Measurements from ENCODE around the gene EYS.

DNA sequence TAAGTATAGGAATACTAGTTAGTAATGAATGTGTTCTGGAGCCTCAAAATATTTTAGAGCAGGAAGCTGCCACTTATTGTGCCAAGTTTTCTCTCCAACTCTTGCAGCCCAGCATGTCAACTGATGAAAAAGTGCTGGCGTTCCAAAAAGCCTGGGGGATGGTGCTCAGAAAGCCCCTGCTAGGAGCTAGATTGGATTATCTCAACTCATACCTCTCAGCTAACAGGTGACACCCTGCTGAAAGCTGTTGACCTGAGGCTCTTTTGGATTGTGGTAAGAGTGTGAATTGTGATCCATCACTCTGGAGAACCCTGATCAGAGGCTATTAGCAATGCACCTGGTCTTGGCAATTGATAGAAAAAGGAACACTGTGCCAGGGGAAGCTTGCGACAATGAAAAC is 580.4 kb downstream of the EYS start:
- no peak for TF ChIP-seq MAX (IDR thresholded peaks at IDR 0.05)
- TF ChIP-seq, protein P1, sequence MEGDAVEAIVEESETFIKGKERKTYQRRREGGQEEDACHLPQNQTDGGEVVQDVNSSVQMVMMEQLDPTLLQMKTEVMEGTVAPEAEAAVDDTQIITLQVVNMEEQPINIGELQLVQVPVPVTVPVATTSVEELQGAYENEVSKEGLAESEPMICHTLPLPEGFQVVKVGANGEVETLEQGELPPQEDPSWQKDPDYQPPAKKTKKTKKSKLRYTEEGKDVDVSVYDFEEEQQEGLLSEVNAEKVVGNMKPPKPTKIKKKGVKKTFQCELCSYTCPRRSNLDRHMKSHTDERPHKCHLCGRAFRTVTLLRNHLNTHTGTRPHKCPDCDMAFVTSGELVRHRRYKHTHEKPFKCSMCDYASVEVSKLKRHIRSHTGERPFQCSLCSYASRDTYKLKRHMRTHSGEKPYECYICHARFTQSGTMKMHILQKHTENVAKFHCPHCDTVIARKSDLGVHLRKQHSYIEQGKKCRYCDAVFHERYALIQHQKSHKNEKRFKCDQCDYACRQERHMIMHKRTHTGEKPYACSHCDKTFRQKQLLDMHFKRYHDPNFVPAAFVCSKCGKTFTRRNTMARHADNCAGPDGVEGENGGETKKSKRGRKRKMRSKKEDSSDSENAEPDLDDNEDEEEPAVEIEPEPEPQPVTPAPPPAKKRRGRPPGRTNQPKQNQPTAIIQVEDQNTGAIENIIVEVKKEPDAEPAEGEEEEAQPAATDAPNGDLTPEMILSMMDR (IDR thresholded peaks at IDR 0.05 in 2 of 3, conservative IDR thresholded peaks at IDR 0.05 in 1 of 3; ENCODE audit: borderline replicate concordance in 1 of 3, insufficient read depth in 1 of 3, low read depth in 2 of 3, low read length in 2 of 3): no peak
- no peak for TF ChIP-seq POLR2A (IDR thresholded peaks at IDR 0.05; ENCODE audit: borderline replicate concordance, extremely low read depth, insufficient read depth, insufficient read length)
- no peak for TF ChIP-seq EGR1 (IDR thresholded peaks at IDR 0.05; ENCODE audit: low read depth)
- TF ChIP-seq YY1 (IDR thresholded peaks at IDR 0.05; ENCODE audit: extremely low read depth, insufficient replicate concordance, low read depth, low read length): no peak
- TF ChIP-seq REST (IDR thresholded peaks at IDR 0.05; ENCODE audit: low read depth): no peak
- no peak for TF ChIP-seq RAD21 (IDR thresholded peaks at IDR 0.05; ENCODE audit: low read depth)
- TF ChIP-seq EZH2 (IDR thresholded peaks at IDR 0.05): no peak
- TF ChIP-seq JUND (IDR thresholded peaks at IDR 0.05): no peak
- TF ChIP-seq EZH2phosphoT487 (IDR thresholded peaks at IDR 0.05; ENCODE audit: borderline replicate concordance): no peak
- no peak for TF ChIP-seq POLR2AphosphoS5 (IDR thresholded peaks at IDR 0.05; ENCODE audit: low read depth, low read length)
- TF ChIP-seq ZNF274 (IDR thresholded peaks at IDR 0.05; ENCODE audit: low read depth, low read length): no peak
- TF ChIP-seq, protein P2, sequence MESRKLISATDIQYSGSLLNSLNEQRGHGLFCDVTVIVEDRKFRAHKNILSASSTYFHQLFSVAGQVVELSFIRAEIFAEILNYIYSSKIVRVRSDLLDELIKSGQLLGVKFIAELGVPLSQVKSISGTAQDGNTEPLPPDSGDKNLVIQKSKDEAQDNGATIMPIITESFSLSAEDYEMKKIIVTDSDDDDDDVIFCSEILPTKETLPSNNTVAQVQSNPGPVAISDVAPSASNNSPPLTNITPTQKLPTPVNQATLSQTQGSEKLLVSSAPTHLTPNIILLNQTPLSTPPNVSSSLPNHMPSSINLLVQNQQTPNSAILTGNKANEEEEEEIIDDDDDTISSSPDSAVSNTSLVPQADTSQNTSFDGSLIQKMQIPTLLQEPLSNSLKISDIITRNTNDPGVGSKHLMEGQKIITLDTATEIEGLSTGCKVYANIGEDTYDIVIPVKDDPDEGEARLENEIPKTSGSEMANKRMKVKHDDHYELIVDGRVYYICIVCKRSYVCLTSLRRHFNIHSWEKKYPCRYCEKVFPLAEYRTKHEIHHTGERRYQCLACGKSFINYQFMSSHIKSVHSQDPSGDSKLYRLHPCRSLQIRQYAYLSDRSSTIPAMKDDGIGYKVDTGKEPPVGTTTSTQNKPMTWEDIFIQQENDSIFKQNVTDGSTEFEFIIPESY (IDR thresholded peaks at IDR 0.05; ENCODE audit: extremely low read depth, insufficient replicate concordance, low read length): no peak
